HG02852 (cell line): ENCODE results near the gene FNDC1.

Experiments used
- ATAC-seq: cut with Tn5 transposase; IDR thresholded peaks from one replicate; pipeline ENCODE4 v1.9.1; 2021; ENCODE audit warnings: mild to moderate bottlenecking, moderate library complexity; ENCODE audit not compliant: unreplicated experiment

Gene FNDC1

GRCh38 chr6:159157431-159157830 is 11.8 kb upstream of the FNDC1 start:
- ATAC-seq = no peak

GRCh38 chr6:159161839-159162238 is 7.4 kb upstream of the FNDC1 start:
- ATAC-seq = no peak

- no peak for ATAC-seq
These were observed 5.3 kb upstream of the FNDC1 start for GRCh38 chr6:159163901-159164370.

- ATAC-seq = no peak
These were observed 536 bp upstream of the FNDC1 start for GRCh38 chr6:159168536-159169192.

GRCh38 chr6:159169557-159170332 is 545 bp downstream of the FNDC1 start:
- ATAC-seq = no peak

- ATAC-seq = no peak
These were observed 1.1 kb downstream of the FNDC1 start for GRCh38 chr6:159170333-159170672.

GRCh38 chr6:159170999-159171712 is 2.0 kb downstream of the FNDC1 start:
- no peak for ATAC-seq

- no peak for ATAC-seq
These were observed 2.9 kb downstream of the FNDC1 start for GRCh38 chr6:159172091-159172491.

- no peak for ATAC-seq
These were observed 5.2 kb downstream of the FNDC1 start for GRCh38 chr6:159174263-159174969.

GRCh38 chr6:159176913-159177312 is 7.7 kb downstream of the FNDC1 start:
- no peak for ATAC-seq

- no peak for ATAC-seq
These were observed 9.6 kb downstream of the FNDC1 start for GRCh38 chr6:159178847-159179246.

GRCh38 chr6:159180001-159180400 is 10.8 kb downstream of the FNDC1 start:
- no peak for ATAC-seq

- ATAC-seq = no peak
These were observed 12.7 kb downstream of the FNDC1 start for GRCh38 chr6:159181914-159182313.

GRCh38 chr6:159184559-159184958 is 15.4 kb downstream of the FNDC1 start:
- no peak for ATAC-seq

GRCh38 chr6:159190460-159190859 is 21.3 kb downstream of the FNDC1 start:
- ATAC-seq = no peak

- no peak for ATAC-seq
These were observed 24.7 kb downstream of the FNDC1 start for GRCh38 chr6:159193923-159194322.

GRCh38 chr6:159194421-159194820 is 25.2 kb downstream of the FNDC1 start:
- ATAC-seq = no peak

- ATAC-seq = no peak
These were observed 27.3 kb downstream of the FNDC1 start for GRCh38 chr6:159196430-159196975.

GRCh38 chr6:159197251-159197650 is 28.1 kb downstream of the FNDC1 start:
- no peak for ATAC-seq

GRCh38 chr6:159201336-159201735 is 32.1 kb downstream of the FNDC1 start:
- no peak for ATAC-seq
